H1 (cell line): ENCODE data around the gene LYPD3. TPM values are rescaled to one million over a fixed set of nuclear protein-coding genes. Genes with fewer than 3 reads are reported as not detected.

Experiments
- CTCF ChIA-PET: fragments of 300-600 bp; sonication (Branson Sonifier 250); formaldehyde crosslinking; loops from one replicate; lab custom pipeline; 2021; ENCODE audit not compliant: partially characterized antibody; lab: Charles Lee
- POLR2A ChIA-PET: fragments of 300-600 bp; sonication (Branson Sonifier 250); formaldehyde crosslinking; loops from one replicate; lab custom pipeline; 2021; ENCODE audit warnings: inconsistent platforms; ENCODE audit not compliant: partially characterized antibody; lab: Charles Lee
- DNase-seq, 2 experiments: peaks; one replicate each; pipeline versions ENCODE4 v3.0.0 to v3.0.0-alpha.2; 2010 to 2022; ENCODE audit warnings: low spot score in 2 of 2, low read depth in 1 of 2, mixed read lengths in 1 of 2
- FAIRE-seq: peaks from 2 replicates; lab custom pipeline; 2011; peaks lifted over from hg19 to GRCh38; lab: Jason Lieb, UNC
- H2AFZ ChIP-seq: 2 replicates; pipeline ENCODE4 v1.8.1; 2012; ENCODE audit warnings: low read length, inconsistent platforms
- H2AK5ac ChIP-seq: 2 replicates; pipeline ENCODE4 v1.6.1; 2013; ENCODE audit warnings: low read depth, low read length
- H2BK120ac ChIP-seq: replicated peaks from 2 replicates; pipeline ENCODE3; 2013; ENCODE audit warnings: low read depth, low read length, inconsistent platforms
- H2BK12ac ChIP-seq: 2 replicates; pipeline ENCODE4 v1.6.1; 2013; ENCODE audit warnings: low read depth, low read length
- H2BK15ac ChIP-seq: 2 replicates; pipeline ENCODE4 v1.6.1; 2013; ENCODE audit warnings: low read length
- H2BK20ac ChIP-seq: 2 replicates; pipeline ENCODE4 v1.6.1; 2013; ENCODE audit warnings: low read length
- H2BK5ac ChIP-seq: 2 replicates; pipeline ENCODE4 v1.6.1; 2013; ENCODE audit warnings: low read depth, low read length
- H3K14ac ChIP-seq: 2 replicates; pipeline ENCODE4 v1.6.1; 2013; ENCODE audit warnings: inconsistent platforms; ENCODE audit not compliant: insufficient read length
- H3K18ac ChIP-seq: 2 replicates; pipeline ENCODE4 v1.6.1; 2013; ENCODE audit warnings: low read length; ENCODE audit errors: extremely low read depth
- H3K23ac ChIP-seq: 2 replicates; pipeline ENCODE4 v1.6.1; 2013; ENCODE audit warnings: inconsistent platforms; ENCODE audit not compliant: insufficient read length
- H3K23me2 ChIP-seq: 2 replicates; pipeline ENCODE4 v1.6.1; 2013; ENCODE audit warnings: low read depth, low read length
- H3K27ac ChIP-seq: 2 replicates; pipeline ENCODE4 v1.6.1; 2011; ENCODE audit warnings: low read depth, low read length, inconsistent platforms
- H3K27me3 ChIP-seq, 4 experiments: replicated peaks in 1 of 4; 1 replicate in 1 of 4; 2 replicates in 3 of 4; pipeline versions ENCODE4 v1.6.1 to v1.8.1; 2011 to 2013; ENCODE audit warnings: low read length in 3 of 4, mild to moderate bottlenecking in 3 of 4, inconsistent platforms in 2 of 4, mixed read lengths in 2 of 4, moderate library complexity in 1 of 4; ENCODE audit not compliant: control insufficient read depth in 3 of 4, insufficient read depth in 3 of 4; ENCODE audit errors: extremely low read depth in 1 of 4
- H3K36me3 ChIP-seq, 4 experiments: 2 replicates each; pipeline versions ENCODE4 v1.6.1 to v1.8.1; 2011 to 2013; ENCODE audit warnings: mild to moderate bottlenecking in 4 of 4, low read length in 3 of 4, moderate library complexity in 2 of 4, control low read depth in 1 of 4, inconsistent platforms in 1 of 4; ENCODE audit not compliant: insufficient read depth in 4 of 4, control insufficient read depth in 2 of 4
- H3K4ac ChIP-seq: replicated peaks from 2 replicates; pipeline ENCODE3; 2013; ENCODE audit warnings: low read length, low read depth, mixed read lengths, inconsistent platforms; ENCODE audit not compliant: insufficient read length
- H3K4me1 ChIP-seq, 4 experiments: replicated peaks in 1 of 4; 1 replicate in 1 of 4; 2 replicates in 3 of 4; pipeline versions ENCODE4 v1.6.1 to v1.8.1; 2011 to 2013; ENCODE audit warnings: low read length in 3 of 4, inconsistent platforms in 2 of 4, mixed read lengths in 1 of 4; ENCODE audit not compliant: insufficient read depth in 4 of 4, control insufficient read depth in 3 of 4
- H3K4me2 ChIP-seq, 2 experiments: 2 replicates each; pipeline versions ENCODE4 v1.6.1 to v1.8.1; 2011 to 2013; ENCODE audit warnings: low read depth in 2 of 2, low read length in 2 of 2, control low read depth in 1 of 2, inconsistent platforms in 1 of 2, mild to moderate bottlenecking in 1 of 2; ENCODE audit not compliant: insufficient read depth in 1 of 2
- H3K4me3 ChIP-seq, 4 experiments: fragments of 200-600, 300-600 bp in 1 of 4; sonication (generic), shearing (Covaris generic), sonication (Bioruptor Twin) in 1 of 4; 2 replicates each; pipeline versions ENCODE4 v1.5.1 to v1.8.1; 2011 to 2016; ENCODE audit warnings: low read length in 4 of 4, low read depth in 3 of 4, control low read depth in 2 of 4, inconsistent platforms in 2 of 4, mild to moderate bottlenecking in 2 of 4, mixed read lengths in 1 of 4, moderate library complexity in 1 of 4; ENCODE audit not compliant: insufficient read depth in 2 of 4; ENCODE audit errors: extremely low read depth in 1 of 4
- H3K56ac ChIP-seq: replicated peaks from 2 replicates; pipeline ENCODE3; 2013; ENCODE audit warnings: low read depth, mild to moderate bottlenecking, mixed read lengths, low read length, inconsistent platforms; ENCODE audit not compliant: insufficient read length
- H3K79me1 ChIP-seq: 2 replicates; pipeline ENCODE4 v1.6.1; 2013; ENCODE audit warnings: low read depth, low read length, control low read depth
- H3K79me2 ChIP-seq, 2 experiments: 2 replicates each; pipeline versions ENCODE4 v1.6.1 to v1.8.1; 2012 to 2013; ENCODE audit warnings: low read length in 2 of 2, mild to moderate bottlenecking in 2 of 2, inconsistent platforms in 1 of 2; ENCODE audit not compliant: insufficient read depth in 2 of 2, control insufficient read depth in 1 of 2
- H3K9ac ChIP-seq, 4 experiments: replicated peaks in 1 of 4; 1 replicate in 1 of 4; 2 replicates in 3 of 4; pipeline versions ENCODE4 v1.6.1 to v1.8.1; 2011 to 2013; ENCODE audit warnings: low read depth in 3 of 4, low read length in 3 of 4, control low read depth in 2 of 4, mild to moderate bottlenecking in 2 of 4, moderate library complexity in 2 of 4, inconsistent platforms in 1 of 4; ENCODE audit errors: extremely low read depth in 1 of 4
- H3K9me3 ChIP-seq, 2 experiments: 2 replicates each; pipeline versions ENCODE4 v1.6.1 to v1.8.1; 2012 to 2013; ENCODE audit warnings: mild to moderate bottlenecking in 2 of 2, moderate library complexity in 2 of 2, control low read depth in 1 of 2, inconsistent platforms in 1 of 2, low read depth in 1 of 2, low read length in 1 of 2, mixed read lengths in 1 of 2; ENCODE audit not compliant: insufficient read depth in 2 of 2
- H4K20me1 ChIP-seq, 2 experiments: replicated peaks in 1 of 2; 2 replicates each; pipeline versions ENCODE3 to v1.8.1; 2011 to 2013; ENCODE audit warnings: inconsistent platforms in 2 of 2, low read length in 2 of 2, mild to moderate bottlenecking in 1 of 2; ENCODE audit not compliant: insufficient read depth in 2 of 2, control insufficient read depth in 1 of 2
- H4K5ac ChIP-seq: 2 replicates; pipeline ENCODE4 v1.6.1; 2013; ENCODE audit warnings: low read length, low read depth, mixed read lengths, inconsistent platforms; ENCODE audit not compliant: insufficient read length
- H4K8ac ChIP-seq: 2 replicates; pipeline ENCODE4 v1.8.0; 2013; ENCODE audit warnings: mild to moderate bottlenecking, moderate library complexity, low read length, inconsistent platforms; ENCODE audit not compliant: insufficient read depth; ENCODE audit errors: extremely low read depth
- H4K91ac ChIP-seq: replicated peaks from 2 replicates; pipeline ENCODE3; 2013; ENCODE audit warnings: low read length, mixed read lengths, inconsistent platforms; ENCODE audit not compliant: insufficient read length
- BRCA1 ChIP-seq: IDR thresholded peaks from 2 replicates; pipeline ENCODE4 v1.6.1; 2012; ENCODE audit warnings: low read depth, low read length, improper control_type of control experiment
- CBX5 ChIP-seq: fragments of 300-800, 300-1000 bp; sonication (generic); IDR thresholded peaks from 2 replicates; pipeline ENCODE4 v1.7.1; 2016; ENCODE audit warnings: antibody characterized with exemption, low read length, low read depth
- CHD1 ChIP-seq: IDR thresholded peaks from 2 replicates; pipeline ENCODE4 v1.6.1; 2012; ENCODE audit warnings: low read depth, low read length, improper control_type of control experiment
- EGR1 ChIP-seq: IDR thresholded peaks from 2 replicates; pipeline ENCODE4 v1.6.1; 2011; ENCODE audit warnings: low read depth, low read length, borderline replicate concordance
- PHF8 ChIP-seq: fragments of 200-600 bp; sonication (generic); conservative IDR thresholded peaks from 2 replicates; pipeline ENCODE4 v1.7.1; 2012; ENCODE audit warnings: low read depth, mild to moderate bottlenecking, inconsistent platforms, low read length, moderate library complexity
- POLR2AphosphoS5 ChIP-seq: IDR thresholded peaks from 2 replicates; pipeline ENCODE4 v1.6.1; 2011; ENCODE audit warnings: low read depth, low read length
- RFX5 ChIP-seq: IDR thresholded peaks from 2 replicates; pipeline ENCODE4 v1.6.1; 2011; ENCODE audit warnings: low read depth, low read length, improper control_type of control experiment, borderline replicate concordance
- SIN3A ChIP-seq, 2 experiments: IDR thresholded peaks in 1 of 2; conservative IDR thresholded peaks in 1 of 2; 2 replicates each; pipeline ENCODE4 v1.6.1; 2011 to 2012; ENCODE audit warnings: low read length in 2 of 2, improper control_type of control experiment in 1 of 2, low read depth in 1 of 2, mild to moderate bottlenecking in 1 of 2
- TCF12 ChIP-seq: IDR thresholded peaks from 2 replicates; pipeline ENCODE4 v1.6.1; 2011; ENCODE audit warnings: low read depth, mild to moderate bottlenecking, low read length
- WGBS, 2 experiments: shearing (Covaris generic) in 1 of 2; methylation state at CpG; one replicate each; pipeline versions ENCODE4 v1.1.6 to v1.1.7; 2013 to 2015; ENCODE audit warnings: low lambda C conversion rate in 2 of 2, mixed read lengths in 2 of 2, inconsistent platforms in 1 of 2, low coverage in 1 of 2, missing lambda C conversion rate in 1 of 2; ENCODE audit not compliant: insufficient replicate concordance in 2 of 2, insufficient coverage in 1 of 2, insufficient read length in 1 of 2; ENCODE audit errors: extremely low coverage in 1 of 2, missing lambda C conversion rate in 1 of 2; 5-methylcytosine and 5-hydroxymethylcytosine counted together
- polyA plus RNA-seq, 7 experiments: library from polyadenylated mRNA; depleted of rRNA in 3 of 7; stranded (reverse) in 5 of 7; unstranded in 2 of 7; fragments of >200 nt in 5 of 7; fragments of 200-250 nt in 2 of 7; gene quantifications; 1 replicate in 5 of 7; 2 replicates in 1 of 7; 4 replicates in 1 of 7; pipeline versions ENCODE4 v1.2.1 to v1.2.3, GENCODE V29; 2011 to 2013; ENCODE audit warnings: missing spikeins in 2 of 7, mixed read lengths in 2 of 7
- total RNA-seq: library from RNA; stranded (reverse); fragmentation: NEBNext Ultra II Directional; extraction: Animal tissue kit (Norgen Biotek cat#: 25700); gene quantifications from 2 replicates; pipeline ENCODE4 v1.2.1, GENCODE V29; 2021
- TF ChIP-seq, protein P1 (sequence below): IDR thresholded peaks from 2 replicates; pipeline ENCODE4 v1.6.1; 2012; ENCODE audit warnings: low read length, inconsistent platforms
- TF ChIP-seq, protein P2 (sequence below): IDR thresholded peaks from 2 replicates; pipeline ENCODE4 v1.6.1; 2012; ENCODE audit warnings: inconsistent platforms

Gene LYPD3
- total and polyA plus RNA-seq, 2 of the 8 experiments (the other 6 are each of a cell fraction or from before 2014, with no cell fraction given) = 4.1 to 16.4 TPM

DNA sequence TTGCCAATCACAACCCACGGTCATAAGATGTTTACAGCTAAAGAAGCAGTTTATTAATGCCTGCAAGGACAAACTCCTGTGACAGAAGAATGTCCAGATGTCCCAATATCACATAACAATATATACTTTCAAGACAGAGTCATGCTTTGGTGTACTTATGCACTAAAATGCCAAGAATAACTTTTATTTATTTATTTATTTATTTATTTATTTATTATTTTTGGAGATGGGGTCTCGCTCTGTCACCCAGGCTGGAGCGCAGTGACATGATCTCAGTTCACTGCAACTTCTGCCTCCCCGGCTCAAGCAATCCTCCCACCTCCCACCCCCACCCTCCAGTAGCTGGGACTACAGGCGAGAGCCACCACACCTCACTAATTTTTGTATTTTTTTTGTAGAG lies 41.6 kb downstream of the LYPD3 start:
- peaks cover 0 to 3% (median under 1%) of the 10 kb centered on the region in 4 experiments; a peak in 2 of 7 replicates for H3K4me1 ChIP-seq
- no peaks in the 10 kb centered on the region for H3K79me2 ChIP-seq
- H3K4me2 ChIP-seq = no peak overlapping the region
- no peak overlapping the region for H2AK5ac ChIP-seq
- no peaks in the 10 kb centered on the region for H3K23me2 ChIP-seq
- CTCF ChIA-PET = interaction anchor here (0.6 to 7.0 kb wide), 6 partner anchors 9 to 583 kb away, joined by 3 to 35 read pairs (median 8); no protein-coding TSS in a partner anchor
- no peaks in the 10 kb centered on the region for H3K27me3 ChIP-seq
- FAIRE-seq (no peak), DNase-seq (no peak)
- POLR2A ChIA-PET = no interaction called here
- H3K79me1 ChIP-seq = no peaks in the 10 kb centered on the region
- no peaks in the 10 kb centered on the region for H3K36me3 ChIP-seq
- no peak overlapping the region for H2BK20ac ChIP-seq
- no peak overlapping the region for H3K4ac ChIP-seq
- no peak overlapping the region for H2BK15ac ChIP-seq
- no peak overlapping the region for H3K56ac ChIP-seq
- H2BK120ac ChIP-seq = no peak overlapping the region
- no peaks in the 10 kb centered on the region for H4K20me1 ChIP-seq
- no peak overlapping the region for H3K9ac ChIP-seq
- no peak overlapping the region for H2BK12ac ChIP-seq
- H3K14ac ChIP-seq = no peak overlapping the region
- no peak overlapping the region for H3K27ac ChIP-seq
- H3K18ac ChIP-seq = no peak overlapping the region
- WGBS, 2 experiments = 98% methylated on average over 4 of the region's 5 CpGs; no CpG with 5 or more reads in 1 of the 2 experiments
- H3K9me3 ChIP-seq = no peaks in the 10 kb centered on the region
- H2BK5ac ChIP-seq = no peak overlapping the region
- H4K5ac ChIP-seq = no peak overlapping the region
- H2AFZ ChIP-seq = no peak overlapping the region
- no peak overlapping the region for H4K8ac ChIP-seq
- no peak overlapping the region for H4K91ac ChIP-seq
- no peak overlapping the region for H3K23ac ChIP-seq
- no peak for TF ChIP-seq SIN3A (conservative IDR thresholded peaks at IDR 0.05 in 1 of 2, IDR thresholded peaks at IDR 0.05 in 1 of 2; ENCODE audit: low read depth in 1 of 2, low read length in 2 of 2)
- no peak for TF ChIP-seq TCF12
- no peak for TF ChIP-seq POLR2AphosphoS5
- TF ChIP-seq, protein P1, sequence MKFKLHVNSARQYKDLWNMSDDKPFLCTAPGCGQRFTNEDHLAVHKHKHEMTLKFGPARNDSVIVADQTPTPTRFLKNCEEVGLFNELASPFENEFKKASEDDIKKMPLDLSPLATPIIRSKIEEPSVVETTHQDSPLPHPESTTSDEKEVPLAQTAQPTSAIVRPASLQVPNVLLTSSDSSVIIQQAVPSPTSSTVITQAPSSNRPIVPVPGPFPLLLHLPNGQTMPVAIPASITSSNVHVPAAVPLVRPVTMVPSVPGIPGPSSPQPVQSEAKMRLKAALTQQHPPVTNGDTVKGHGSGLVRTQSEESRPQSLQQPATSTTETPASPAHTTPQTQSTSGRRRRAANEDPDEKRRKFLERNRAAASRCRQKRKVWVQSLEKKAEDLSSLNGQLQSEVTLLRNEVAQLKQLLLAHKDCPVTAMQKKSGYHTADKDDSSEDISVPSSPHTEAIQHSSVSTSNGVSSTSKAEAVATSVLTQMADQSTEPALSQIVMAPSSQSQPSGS = no peak
- TF ChIP-seq PHF8 = no peak
- TF ChIP-seq, protein P2, sequence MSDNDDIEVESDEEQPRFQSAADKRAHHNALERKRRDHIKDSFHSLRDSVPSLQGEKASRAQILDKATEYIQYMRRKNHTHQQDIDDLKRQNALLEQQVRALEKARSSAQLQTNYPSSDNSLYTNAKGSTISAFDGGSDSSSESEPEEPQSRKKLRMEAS = no peak
- TF ChIP-seq BRCA1 = no peak
- TF ChIP-seq CBX5 = no peak
- no peak for TF ChIP-seq CHD1
- no peak for TF ChIP-seq EGR1
- TF ChIP-seq RFX5 = no peak
- no peak overlapping the region for H3K4me3 ChIP-seq
